Breast epithelium (tissue), 3 donors: ENCODE results near the gene ENOX1.

Source experiments
- POLR2A ChIP-seq: fragments of 450-650 bp; IDR thresholded peaks from one replicate; pipeline ENCODE4 v1.6.1; 2016; ENCODE audit warnings: antibody characterized with exemption, mild to moderate bottlenecking, moderate library complexity
- TF ChIP-seq, protein P1 (sequence below), 3 donors: fragments of 450-650 bp; IDR thresholded peaks; one replicate each; pipeline ENCODE4 v1.5.1; 2016 to 2017; ENCODE audit warnings: antibody characterized with exemption in 3 of 3, mild to moderate bottlenecking in 3 of 3, moderate library complexity in 3 of 3

DNA sequence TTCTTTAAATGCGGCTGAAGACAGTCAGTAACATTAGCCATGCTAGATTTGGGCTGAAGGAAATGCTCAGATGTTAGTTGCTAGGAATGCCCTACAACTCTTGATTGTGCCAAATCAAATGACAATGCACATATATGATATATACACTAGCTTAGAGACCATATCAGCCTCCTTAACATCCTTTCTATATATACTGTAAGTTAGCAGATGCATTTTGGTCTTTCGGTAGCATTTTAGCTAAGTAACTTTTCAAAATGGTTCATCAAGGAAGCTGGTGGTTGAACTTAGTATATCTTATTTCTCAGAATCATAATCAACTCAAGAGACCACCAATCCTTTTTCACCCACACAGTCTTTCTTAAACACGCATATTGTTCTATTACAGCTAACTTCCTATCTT, 14.1 kb upstream of the ENOX1 start:
- TF ChIP-seq, protein P1, sequence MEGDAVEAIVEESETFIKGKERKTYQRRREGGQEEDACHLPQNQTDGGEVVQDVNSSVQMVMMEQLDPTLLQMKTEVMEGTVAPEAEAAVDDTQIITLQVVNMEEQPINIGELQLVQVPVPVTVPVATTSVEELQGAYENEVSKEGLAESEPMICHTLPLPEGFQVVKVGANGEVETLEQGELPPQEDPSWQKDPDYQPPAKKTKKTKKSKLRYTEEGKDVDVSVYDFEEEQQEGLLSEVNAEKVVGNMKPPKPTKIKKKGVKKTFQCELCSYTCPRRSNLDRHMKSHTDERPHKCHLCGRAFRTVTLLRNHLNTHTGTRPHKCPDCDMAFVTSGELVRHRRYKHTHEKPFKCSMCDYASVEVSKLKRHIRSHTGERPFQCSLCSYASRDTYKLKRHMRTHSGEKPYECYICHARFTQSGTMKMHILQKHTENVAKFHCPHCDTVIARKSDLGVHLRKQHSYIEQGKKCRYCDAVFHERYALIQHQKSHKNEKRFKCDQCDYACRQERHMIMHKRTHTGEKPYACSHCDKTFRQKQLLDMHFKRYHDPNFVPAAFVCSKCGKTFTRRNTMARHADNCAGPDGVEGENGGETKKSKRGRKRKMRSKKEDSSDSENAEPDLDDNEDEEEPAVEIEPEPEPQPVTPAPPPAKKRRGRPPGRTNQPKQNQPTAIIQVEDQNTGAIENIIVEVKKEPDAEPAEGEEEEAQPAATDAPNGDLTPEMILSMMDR (IDR thresholded peaks at IDR 0.05), result no peak
- TF ChIP-seq POLR2A, result no peak
